Measurements from ENCODE around the gene PARS2. TPM values are rescaled to one million over a fixed set of nuclear protein-coding genes. Genes with fewer than 3 reads are reported as not detected.
A peak's percentile ranks its signal among the peaks of the same experiment; 100 is the strongest.

The PARS2 gene
- total RNA-seq (2021), result 10.2 and 10.6 TPM in 2 replicates
- long read RNA-seq, transcript PARS2-201 (2 exons, 2,347 nt), result major isoform, 147 of 158 reads
- long read RNA-seq, partial matches to known transcripts, result 0 of 158 reads
- long read RNA-seq, other reads (novel, unspliced or antisense), result 11 of 158 reads

- H4K91ac ChIP-seq (ENCODE audit: insufficient read length, low read depth, low read length), result no peak within 1 kb of the TSS
- H2BK120ac ChIP-seq (ENCODE audit: low read depth, low read length, poor library complexity, severe bottlenecking), result no peak within 1 kb of the TSS
- H3K56ac ChIP-seq (ENCODE audit: insufficient read length, low read depth, low read length), result no peak within 1 kb of the TSS
- H4K5ac ChIP-seq (ENCODE audit: insufficient read length, low read depth, low read length), result no peak within 1 kb of the TSS
- no peaks in the 10 kb centered on the region for H3K9me3 ChIP-seq (ENCODE audit: control insufficient read depth, low read depth, low read length)
- peak within 1 kb of the TSS; percentile 75 to 96 (median 85); a peak in 6 of 7 replicates for H3K27ac Mint-ChIP-seq
- H4K20me1 ChIP-seq (ENCODE audit: control insufficient read depth, insufficient read depth, insufficient read length), result no peaks in the 10 kb centered on the region
- peak within 1 kb of the TSS; percentile 44 for H3K14ac ChIP-seq (ENCODE audit: insufficient read depth, low read length)
- H2BK12ac ChIP-seq (ENCODE audit: insufficient read length, low read depth, low read length), result no peak within 1 kb of the TSS
- H3K4me1 ChIP-seq (ENCODE audit: insufficient read depth, low read length), result no peaks in the 10 kb centered on the region
- no peaks in the 10 kb centered on the region for H3K9me3 Mint-ChIP-seq
- no peak for TF ChIP-seq CTCF (conservative IDR thresholded peaks at IDR 0.05)
- H3T11ph ChIP-seq (ENCODE audit: low read length), result no peak within 1 kb of the TSS
- H4K8ac ChIP-seq (replicated peaks; ENCODE audit: insufficient read length, low read depth, low read length), result no peak within 1 kb of the TSS
- H3K4me2 ChIP-seq (ENCODE audit: insufficient read depth, insufficient read length, low read length), result peak within 1 kb of the TSS; percentile 62
- H2BK15ac ChIP-seq (ENCODE audit: low read depth, low read length), result no peak within 1 kb of the TSS
- H3K4me3 Mint-ChIP-seq, result peak within 1 kb of the TSS; percentile 95
- H3K4ac ChIP-seq (ENCODE audit: low read depth, low read length), result no peak within 1 kb of the TSS
- peaks cover 4% of the 10 kb centered on the region for H3K23me2 ChIP-seq (ENCODE audit: insufficient read length, low read depth, low read length, poor library complexity, severe bottlenecking)
- H2BK20ac ChIP-seq (ENCODE audit: low read depth, low read length, poor library complexity, severe bottlenecking), result no peak within 1 kb of the TSS
- H3K4me1 Mint-ChIP-seq, result peaks cover 31 to 34% of the 10 kb centered on the region in 2 experiments
- H3K79me2 ChIP-seq (ENCODE audit: insufficient read depth, low read length), result no peaks in the 10 kb centered on the region
- H3K27ac ChIP-seq (ENCODE audit: insufficient read length, low read depth, low read length), result no peak within 1 kb of the TSS
- H2AK5ac ChIP-seq (ENCODE audit: insufficient read length, low read length), result no peak within 1 kb of the TSS
- peak within 1 kb of the TSS; percentile 24 for H2AFZ ChIP-seq (ENCODE audit: low read length)
- H3K79me1 ChIP-seq (ENCODE audit: insufficient read depth, low read depth, low read length, poor library complexity, severe bottlenecking), result no peaks in the 10 kb centered on the region
- DNase-seq, result peak; percentile 98
- H2BK5ac ChIP-seq (ENCODE audit: insufficient read length, low read length), result no peak within 1 kb of the TSS
- peak within 1 kb of the TSS; percentile 55 for H3K18ac ChIP-seq (ENCODE audit: insufficient read length, low read depth, low read length)
- no peaks in the 10 kb centered on the region; the same call in 1 of the 2 replicates for H3K27me3 Mint-ChIP-seq (ENCODE audit: low read depth)
- H3K36me3 Mint-ChIP-seq (ENCODE audit: insufficient read depth in 1 of 3, low read depth in 3 of 3), result peaks cover 0 to under 1% (median under 1%) of the 10 kb centered on the region in 3 experiments; a peak in 4 of 7 replicates
- H3K9ac ChIP-seq (ENCODE audit: extremely low read depth, insufficient read length, low read length), result peak within 1 kb of the TSS; percentile 85
- WGBS (ENCODE audit: extremely low coverage, insufficient read length, low lambda C conversion rate), result no CpG with 5 or more reads among the region's 57 CpGs
- no peak within 1 kb of the TSS for H3K23ac ChIP-seq (ENCODE audit: insufficient read length, low read depth, low read length)
- H3K27me3 ChIP-seq (ENCODE audit: insufficient read depth, low read length), result no peaks in the 10 kb centered on the region
Observed at GRCh38 chr1:54764133-54764921, at the start of gene PARS2. Gene PARS2 (minus strand): TSS chr1:54764523. CDS start chr1:54759161, 5,362 bp downstream.
